ENCODE data around the gene AKT2. TPM values are rescaled to one million over a fixed set of nuclear protein-coding genes. Genes with fewer than 3 reads are reported as not detected.

Gene AKT2
- total RNA-seq, 2 donors from 2014 or later = 80.4 to 85.1 TPM

DNA sequence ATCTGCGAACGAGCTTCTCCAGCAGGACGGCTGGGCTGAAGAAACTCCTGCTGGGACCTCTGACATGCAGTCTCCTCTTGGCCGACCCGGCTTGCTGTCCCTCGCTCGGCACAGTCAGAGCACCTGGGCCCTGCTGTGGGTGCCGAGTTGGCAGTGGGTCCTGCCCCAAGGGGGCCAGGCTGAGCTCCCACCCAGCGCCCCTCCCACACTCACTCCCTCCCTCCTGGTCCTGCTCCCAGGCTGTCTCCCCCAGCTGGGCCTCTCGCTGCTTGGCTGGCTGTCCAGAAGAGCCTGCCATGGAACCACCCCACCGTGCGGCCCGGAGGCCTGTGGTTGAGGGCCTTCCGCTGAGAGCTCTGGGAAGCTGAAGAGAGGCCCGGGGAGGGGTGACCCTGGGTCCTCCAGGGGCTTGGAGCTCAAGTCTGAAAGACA, 6.0 kb downstream of the AKT2 start:
- DNase-seq (ENCODE audit: low spot score) = peak; percentile 87
- intact Hi-C loops (cut with DNase I) = no loop called here

DNA sequence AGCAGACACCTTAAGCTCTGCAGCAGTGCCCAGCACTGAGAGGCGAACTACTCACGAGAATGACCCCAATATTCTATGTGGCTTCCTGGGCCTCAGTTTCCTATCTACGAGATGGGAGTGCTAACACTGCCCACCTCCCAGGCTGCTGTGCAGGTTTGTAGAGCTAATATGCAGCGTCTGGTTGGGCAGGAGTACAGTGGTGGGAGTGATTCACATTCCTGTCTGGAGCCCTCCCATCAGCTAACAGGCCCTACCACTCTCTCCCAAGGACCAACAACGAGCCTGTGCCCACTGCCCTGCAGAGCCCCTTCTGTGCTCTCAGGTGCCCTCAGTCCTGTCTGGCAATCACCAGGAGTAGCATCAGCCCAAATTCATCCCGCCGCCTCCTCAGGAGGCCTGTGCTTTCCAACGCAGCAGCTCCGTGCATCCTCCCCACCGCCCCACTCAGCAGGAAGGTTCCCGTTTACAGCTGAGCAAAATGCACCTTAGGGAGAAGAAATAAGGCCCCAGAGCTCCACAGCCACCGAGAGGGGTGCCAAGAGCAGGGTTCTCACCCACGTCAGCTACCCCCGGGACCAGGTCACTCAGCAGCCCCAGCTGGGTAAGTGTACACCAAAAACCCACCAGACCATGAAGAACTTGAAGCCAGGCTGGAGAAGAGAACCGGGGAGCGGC, 6.6 kb downstream of the AKT2 start:
- intact Hi-C loops (cut with DNase I) = no loop called here
- DNase-seq (ENCODE audit: low spot score) = peak; percentile 65

DNA sequence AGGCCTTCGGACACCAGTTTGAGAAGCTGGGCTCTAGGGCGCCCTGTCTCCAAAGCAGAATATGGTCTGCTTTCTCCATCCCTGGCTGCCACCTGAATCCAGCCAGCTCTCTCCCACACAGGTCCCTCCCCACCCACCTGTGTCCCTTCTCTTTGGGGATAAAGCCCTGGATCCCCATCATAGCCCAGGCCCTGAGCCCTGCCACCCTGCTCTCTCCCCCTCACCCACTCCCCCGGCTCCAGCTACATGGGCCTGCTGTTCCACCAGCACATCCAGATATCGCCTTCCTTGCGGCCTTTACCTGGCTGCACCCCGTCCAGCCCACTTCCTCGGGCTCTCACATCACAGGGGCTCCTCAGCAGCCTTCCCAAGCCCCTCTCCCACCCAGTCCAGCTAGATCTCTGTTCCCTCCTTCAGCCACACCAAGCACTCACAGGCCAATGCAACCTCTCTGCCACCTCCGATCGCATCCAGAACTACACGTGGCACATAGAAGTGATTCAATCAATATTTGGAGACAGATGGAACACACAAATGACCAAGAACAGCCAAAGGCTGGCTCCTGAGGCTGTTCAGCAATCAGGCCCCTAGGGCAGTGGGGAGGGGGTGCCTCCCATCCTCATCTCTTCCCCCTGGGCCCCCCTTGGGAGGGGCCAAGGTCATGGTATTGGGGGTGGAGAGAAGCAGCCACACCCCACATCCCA, 7.6 kb downstream of the AKT2 start:
- intact Hi-C loops (cut with DNase I) = no loop called here
- DNase-seq (ENCODE audit: low spot score) = peak; percentile 57

DNA sequence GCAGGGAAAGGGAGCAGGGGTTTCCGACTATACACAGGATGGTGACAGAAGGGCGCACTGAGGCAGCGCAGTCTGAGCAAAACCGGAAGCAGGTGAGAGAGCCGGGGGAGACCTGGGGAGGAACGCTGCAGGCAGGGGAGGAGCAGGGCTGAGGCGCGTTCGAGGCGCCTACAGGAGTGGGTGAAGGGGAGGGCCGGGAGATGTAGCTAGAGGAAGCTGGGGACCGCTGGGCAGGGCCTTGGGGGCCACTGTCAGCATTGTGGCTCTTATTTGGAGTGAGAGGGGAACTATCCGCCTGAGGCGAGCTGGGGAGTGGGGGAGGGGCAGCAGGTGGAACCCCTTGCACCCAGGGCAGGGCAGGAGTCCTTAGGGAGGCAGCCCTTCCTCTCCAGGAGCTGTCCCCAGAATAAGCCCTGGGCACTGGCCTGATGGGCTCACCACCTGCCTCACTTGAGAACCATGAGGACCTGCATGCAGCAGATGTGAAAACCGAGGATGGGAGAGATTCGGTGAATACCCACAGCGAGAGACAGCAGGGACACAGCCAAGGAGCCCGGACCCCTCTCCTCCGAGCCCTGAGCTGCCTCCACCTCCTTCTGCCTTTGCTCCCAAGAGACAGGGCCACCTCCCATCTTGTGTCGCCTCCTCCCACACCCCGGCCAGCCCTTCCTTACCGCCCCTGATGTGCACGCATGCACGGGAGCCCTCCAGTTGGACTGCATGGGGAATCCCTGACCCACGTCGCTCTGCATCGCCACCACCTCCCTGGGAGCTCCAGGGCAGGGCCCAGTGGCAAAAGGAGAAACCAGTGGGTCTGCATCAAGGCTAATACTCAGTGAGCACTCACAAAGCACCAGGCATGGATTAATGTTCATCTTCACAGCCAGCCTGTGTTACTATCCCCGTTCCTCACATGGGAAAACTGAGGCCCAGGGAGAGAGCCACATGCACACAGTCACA, 10.3 kb downstream of the AKT2 start:
- intact Hi-C loops (cut with DNase I) = loop anchor here in 1 of 2 donors (5.0 kb wide), 1 partner anchor 1243 kb away; the partner anchor contains the start of gene FBXO27
- peak; percentile 74 for DNase-seq (ENCODE audit: low spot score)

DNA sequence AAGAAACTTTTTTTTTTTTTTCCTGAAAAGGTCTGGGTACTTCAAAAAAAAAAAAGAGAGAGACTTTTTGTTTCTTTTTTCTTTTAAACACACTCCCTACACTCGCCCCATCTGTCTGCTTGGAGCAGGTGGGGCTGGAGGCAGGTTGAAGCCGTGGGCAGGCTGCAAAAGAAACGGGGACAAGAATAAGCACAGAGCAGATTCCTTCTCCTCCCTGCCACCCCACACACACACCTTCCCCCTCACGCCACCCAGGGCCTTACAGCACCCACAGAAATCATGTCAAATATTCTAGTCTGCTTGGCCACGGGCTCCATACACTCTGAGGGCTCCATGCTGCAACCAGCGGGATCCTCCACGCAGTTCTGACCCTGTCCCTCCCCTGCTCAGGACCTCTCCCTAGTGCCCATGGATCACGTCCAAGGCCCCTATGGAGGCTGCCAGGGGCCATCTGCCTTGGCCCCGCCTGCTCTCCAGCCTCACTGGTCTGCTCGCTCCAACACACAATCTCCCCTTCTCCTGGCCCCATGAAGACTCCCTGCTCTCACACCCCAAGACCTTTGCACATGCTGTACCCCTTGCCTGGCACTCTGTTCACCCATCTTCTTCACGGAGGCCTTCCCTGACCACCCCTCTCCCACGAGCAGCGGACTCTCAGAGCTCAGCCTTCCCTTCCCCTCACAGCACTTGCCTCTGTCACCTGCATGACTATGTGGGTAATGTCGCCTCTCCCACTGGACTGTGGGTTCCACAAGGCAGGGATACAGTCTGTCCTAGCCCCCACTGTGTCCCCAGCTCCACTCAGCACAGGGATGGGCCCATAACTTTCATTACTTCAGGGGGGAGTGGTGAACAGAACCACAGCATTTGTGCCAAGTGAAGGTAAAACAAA, 11.4 kb downstream of the AKT2 start:
- intact Hi-C loops (cut with DNase I) = loop anchor here in 1 of 2 donors (5.0 kb wide), 1 partner anchor 1241 kb away; the partner anchor contains the start of gene FBXO27
- no peak for DNase-seq (ENCODE audit: low spot score)

DNA sequence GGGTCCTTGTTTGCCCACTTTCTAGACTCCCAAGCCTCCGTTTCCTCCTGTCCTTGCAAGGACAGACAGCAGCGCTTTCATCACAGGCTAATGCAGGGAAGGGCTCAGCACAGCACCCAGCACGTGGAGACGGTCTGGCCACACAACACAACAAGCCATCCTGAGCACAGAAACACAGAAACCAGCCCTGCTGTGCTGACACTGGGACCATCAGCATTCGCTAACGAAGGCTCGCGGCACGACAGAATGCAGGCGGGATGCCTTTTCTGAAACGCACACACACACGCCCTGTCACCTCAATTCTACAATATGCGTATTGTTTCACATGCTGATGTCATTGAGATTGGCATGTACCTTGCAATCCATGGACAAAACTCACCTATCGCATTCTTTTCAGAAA, 12.9 kb downstream of the AKT2 start:
- no peak for DNase-seq (ENCODE audit: low spot score)
- intact Hi-C loops (cut with DNase I) = loop anchor here in 1 of 2 donors (5.0 kb wide), 1 partner anchor 1240 kb away; the partner anchor contains the start of gene FBXO27

DNA sequence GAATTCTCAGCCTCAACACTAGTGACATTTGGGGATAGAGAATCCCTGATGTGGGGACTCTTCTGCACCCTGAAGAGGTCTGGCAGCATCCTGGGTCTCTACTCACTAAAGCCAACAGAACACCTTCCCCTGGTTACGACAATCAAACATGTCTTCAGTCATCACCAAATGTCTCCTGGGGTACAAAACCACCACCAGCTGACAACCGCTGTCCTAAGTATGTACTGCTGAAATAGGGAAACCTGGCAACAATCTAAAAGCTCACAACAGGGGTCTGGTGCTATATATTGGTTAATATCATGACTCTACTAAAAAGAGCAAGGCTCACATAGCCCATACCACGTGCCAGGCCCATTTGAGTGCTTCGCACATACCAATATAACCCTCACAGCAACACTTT, 13.4 kb downstream of the AKT2 start:
- DNase-seq (ENCODE audit: low spot score) = no peak
- intact Hi-C loops (cut with DNase I) = loop anchor here in 1 of 2 donors (5.0 kb wide), 1 partner anchor 1239 kb away; the partner anchor contains the start of gene FBXO27

DNA sequence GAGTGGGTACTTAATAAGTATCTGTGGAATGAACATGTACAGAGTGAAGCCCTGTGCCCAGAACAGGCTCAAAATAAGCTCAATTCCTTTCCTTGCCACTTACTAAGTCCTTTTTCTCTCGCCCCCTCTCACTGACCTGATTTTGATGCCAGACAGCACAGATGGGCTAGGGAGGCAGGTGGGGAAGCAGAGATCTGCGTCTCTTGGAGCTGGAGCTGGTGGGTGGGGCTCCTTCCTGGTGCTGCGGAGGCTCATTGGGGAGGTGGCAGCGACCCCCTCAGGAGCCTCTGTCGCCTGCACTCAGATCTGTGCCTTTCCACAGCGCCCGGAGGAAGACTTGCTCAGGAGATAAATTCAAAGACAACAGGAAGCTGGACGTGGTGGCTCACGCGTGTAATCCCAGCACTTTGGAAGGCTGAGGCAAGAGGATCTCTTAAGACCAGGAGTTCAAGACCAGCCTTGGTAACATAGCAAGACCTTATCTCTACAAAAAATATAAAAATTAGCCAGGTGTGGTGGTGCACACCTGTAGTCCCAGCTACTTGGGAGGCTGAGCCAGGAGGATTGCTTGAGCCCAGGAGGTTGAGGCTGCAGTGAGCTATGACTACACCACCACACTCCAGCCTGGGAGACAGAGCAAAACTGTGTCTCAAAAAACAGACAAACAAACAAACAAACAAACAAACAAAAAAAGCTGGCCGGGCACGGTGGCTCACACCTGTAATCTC, 14.6 kb downstream of the AKT2 start:
- DNase-seq (ENCODE audit: low spot score) = no peak
- intact Hi-C loops (cut with DNase I) = loop anchor here in 1 of 2 donors (5.0 kb wide), 1 partner anchor 1238 kb away; the partner anchor contains the start of gene FBXO27

DNA sequence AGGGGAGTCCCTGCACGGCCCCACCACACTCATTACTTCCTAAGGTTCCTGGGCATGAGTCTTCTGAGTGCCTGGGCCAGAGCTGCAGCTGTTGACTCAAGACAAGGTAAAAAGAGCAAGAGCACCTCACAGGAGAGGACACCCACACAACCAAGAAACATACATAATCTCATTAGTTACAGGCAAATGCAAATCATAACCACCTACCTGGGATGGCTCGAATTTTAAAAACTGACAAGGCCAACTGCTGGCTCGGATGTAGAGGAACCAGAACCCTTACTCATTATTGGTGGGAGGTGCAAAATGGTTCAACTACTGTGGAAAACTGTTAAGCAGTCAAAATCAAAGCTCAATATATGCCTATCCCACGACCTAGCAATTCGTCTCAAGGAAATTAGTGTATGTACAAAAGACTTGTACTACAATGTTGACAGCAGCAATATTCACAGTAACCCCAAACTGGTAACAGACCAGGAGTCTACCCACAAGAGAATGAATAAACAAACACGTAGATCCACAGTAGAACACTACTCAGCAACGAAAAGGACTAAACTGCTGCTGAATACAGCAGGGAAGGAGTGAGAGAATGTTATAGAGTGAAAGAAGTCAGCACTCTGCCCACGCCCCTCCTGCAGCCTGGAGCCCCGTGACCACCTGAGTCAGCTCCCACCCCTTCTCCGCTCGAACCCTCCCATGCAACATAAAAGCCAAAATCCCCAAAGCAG, 15.8 kb downstream of the AKT2 start:
- DNase-seq (ENCODE audit: low spot score) = no peak
- intact Hi-C loops (cut with DNase I) = no loop called here

DNA sequence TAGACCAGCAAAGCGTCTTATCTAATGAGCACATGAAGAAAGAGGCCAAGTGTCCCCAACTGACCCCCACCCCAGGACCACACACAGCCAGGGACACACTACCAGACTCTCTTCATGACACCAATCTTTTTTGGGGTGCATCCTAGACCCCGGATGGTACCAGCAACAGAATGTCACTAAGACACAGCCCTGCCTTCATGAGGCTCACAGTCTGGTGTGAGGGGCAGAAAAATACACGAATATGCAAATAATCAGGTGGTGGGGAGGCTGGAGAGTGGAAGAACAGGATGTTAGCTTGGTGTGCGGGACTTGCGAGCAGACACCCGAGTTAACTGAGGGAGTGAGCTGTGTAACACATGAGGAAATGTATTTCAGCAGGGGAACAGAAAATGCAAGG, 17.5 kb downstream of the AKT2 start:
- intact Hi-C loops (cut with DNase I) = no loop called here
- no peak for DNase-seq (ENCODE audit: low spot score)

DNA sequence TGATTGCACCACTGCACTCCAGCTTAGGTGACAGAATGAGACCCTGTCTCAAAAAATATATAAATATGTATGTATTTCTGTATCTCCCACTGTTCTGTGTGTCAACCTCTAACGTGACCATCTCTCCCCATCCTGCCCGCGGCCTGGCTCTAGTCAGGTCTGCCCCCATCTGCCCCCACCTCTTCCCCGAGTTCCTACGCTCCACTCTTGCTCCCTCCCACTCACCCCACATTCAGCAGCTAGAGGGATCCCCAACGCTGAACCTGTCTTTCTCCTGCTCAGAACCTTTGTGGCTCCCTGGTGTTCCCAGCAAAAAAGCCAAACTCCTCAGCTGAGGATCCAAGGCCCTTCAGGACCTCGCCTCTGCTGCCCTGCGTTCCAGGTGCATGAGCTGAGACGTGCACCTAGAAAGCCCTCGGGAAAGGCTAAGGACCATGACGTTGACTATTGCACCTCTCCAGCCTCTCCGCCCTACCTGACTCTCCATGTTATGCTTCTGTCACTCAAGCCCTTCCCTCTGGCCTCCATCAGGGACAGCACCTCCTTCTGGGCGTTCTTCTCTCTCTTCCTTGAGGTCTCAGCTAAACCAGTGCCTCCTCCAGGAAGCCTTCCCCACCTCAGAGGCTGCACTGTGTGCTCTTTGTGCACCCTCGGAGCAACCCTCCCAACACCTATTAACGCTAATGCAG, 18.1 kb downstream of the AKT2 start:
- no peak for DNase-seq (ENCODE audit: low spot score)
- intact Hi-C loops (cut with DNase I) = no loop called here

DNA sequence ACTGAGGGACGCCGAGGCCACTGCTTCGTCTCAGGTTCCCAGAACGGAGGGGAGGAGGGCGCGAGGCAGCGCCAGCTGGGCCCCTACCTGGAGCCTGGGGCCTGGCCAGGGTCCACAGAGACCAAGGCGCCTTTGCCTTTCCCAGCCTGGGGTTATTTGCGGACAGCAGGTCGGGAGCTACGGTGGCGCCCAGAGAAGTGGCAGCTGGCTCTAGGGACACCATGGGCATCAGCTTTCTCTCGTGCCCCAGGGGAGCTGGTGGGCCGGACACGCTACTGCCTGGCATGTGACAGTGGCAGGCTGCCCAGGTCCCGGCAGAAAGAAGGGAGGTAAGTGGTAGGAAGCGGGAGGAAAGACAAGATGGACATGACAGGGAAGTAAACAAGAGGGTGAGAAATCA, 19.0 kb downstream of the AKT2 start:
- intact Hi-C loops (cut with DNase I) = no loop called here
- DNase-seq (ENCODE audit: low spot score) = no peak

DNA sequence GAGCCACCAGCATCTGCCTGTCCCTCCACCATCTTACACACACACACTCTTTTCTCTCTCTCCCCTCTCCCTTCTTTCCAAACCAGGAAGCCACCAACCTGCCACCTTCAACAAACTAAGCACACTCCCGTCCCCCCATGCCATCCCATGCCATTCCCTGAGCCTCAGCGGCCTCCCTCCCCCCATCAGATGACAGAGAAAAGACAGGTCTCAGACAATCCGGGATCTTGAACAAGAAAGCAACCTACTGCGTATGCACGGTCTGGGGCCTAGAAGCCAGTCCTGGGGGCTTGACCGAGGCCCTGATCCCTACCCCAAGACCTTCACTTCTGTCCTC, 19.4 kb downstream of the AKT2 start:
- intact Hi-C loops (cut with DNase I) = no loop called here
- no peak for DNase-seq (ENCODE audit: low spot score)

DNA sequence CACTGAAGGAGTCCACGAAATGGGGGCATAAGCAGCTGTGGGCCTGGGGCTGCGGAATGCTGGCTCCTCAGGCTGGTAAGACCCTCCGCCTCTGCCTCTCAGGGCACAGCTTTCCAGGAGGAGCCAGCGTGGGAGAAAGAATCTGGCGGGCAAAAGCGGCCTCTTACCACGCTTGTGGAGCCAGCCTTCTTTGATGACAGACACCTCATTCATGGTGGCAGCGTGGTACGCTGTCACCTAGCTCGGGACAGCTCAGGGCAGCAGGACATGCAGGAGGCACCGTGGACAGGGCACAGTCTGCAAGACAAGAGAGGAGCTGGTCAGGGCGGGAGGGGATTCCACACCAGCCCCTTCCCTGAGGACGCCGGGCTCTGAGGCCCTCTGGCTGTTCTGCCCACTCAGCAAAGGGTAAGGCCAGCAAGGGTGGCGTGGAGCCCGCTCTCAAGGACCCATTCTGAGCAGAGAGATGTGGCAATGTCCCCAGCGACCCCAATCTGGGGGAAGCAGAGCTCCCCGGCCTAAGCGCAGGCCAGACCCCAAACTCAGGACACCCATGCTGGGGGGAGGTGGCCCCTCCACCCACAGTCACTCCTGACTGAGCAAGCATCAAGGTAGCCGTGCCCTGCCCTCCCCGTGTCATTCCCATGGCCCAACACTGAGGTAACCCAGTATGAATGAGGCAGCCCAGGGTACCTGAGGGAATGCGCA, 19.9 kb downstream of the AKT2 start:
- no peak for DNase-seq (ENCODE audit: low spot score)
- intact Hi-C loops (cut with DNase I) = no loop called here

DNA sequence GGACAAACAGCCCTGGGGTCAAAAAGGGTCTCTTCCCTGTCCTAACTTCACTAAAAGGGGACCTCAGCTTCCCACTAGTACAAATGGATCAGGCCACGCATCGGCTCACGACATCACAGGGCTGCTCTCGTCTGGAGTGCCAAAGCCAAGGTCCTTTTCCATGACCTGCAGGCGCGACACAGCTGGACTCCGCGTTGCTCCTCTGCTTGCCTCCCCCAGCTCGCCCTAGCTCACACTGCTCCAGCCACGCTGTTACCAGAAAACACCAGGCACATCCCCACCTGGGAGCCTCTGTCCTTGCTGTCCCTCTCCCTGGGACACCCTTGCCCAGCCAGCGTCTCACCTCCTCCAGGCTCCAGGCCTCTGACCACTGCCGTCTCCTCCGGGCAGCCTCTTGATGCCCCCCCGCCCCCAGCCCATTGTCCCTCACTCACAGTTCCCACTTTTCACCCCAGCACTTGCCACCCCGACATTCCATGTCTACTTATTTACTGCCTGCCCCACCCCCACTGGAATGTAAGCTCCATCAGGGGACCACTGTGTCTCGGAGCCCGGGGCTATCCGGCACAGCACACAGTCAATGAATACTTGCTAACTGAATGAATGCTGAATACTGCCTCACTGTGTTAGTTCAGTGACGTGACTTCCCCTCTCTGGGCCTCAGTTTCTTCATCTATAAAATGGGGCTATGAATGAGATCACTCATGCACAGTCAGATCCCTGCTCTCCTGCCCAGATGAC, 20.7 kb downstream of the AKT2 start:
- intact Hi-C loops (cut with DNase I) = no loop called here
- no peak for DNase-seq (ENCODE audit: low spot score)
